HG03196 (cell line): ENCODE measurements around the gene CLN3.
A peak's percentile ranks its signal among the peaks of the same experiment; 100 is the strongest.
"Not testable (repeated sequence)": the region's sequence is repeated elsewhere in the genome, so short reads cannot be mapped to it uniquely, and the experiment has no call there.

Experiments
- ATAC-seq: cut with Tn5 transposase; IDR thresholded peaks from one replicate; pipeline ENCODE4 v1.9.1; 2021; ENCODE audit not compliant: unreplicated experiment

The CLN3 gene

DNA sequence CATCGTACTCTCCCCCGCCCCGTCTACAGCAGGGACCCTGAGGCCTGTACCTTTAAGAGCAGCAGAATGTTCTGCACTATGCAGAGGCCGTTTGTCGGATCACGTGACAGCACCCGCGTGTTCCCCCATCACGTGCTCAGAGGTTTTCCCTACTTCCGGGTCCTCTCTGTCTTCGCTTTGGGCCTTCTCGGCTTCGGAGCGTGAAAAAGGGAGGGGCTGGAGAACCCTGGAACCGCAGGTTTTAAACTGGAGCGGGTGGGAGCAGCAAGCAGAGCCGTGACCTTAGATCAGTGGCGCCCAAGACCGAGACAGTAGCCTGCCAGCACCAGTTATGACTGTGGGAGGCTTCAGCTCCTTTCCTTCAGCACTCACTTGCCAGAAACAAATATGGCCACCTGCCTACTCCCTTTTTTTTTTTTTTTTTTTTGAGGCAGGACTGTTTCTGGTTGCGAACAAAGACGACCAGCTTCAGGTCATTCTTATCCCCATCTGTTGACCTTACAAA lies at the start of gene CLN3:
CLN3 (minus strand) TSS at position 105 of the 505 bp plus-strand sequence. CDS start 315 bp downstream, outside the sequence.
- peak; percentile 67 for ATAC-seq

DNA sequence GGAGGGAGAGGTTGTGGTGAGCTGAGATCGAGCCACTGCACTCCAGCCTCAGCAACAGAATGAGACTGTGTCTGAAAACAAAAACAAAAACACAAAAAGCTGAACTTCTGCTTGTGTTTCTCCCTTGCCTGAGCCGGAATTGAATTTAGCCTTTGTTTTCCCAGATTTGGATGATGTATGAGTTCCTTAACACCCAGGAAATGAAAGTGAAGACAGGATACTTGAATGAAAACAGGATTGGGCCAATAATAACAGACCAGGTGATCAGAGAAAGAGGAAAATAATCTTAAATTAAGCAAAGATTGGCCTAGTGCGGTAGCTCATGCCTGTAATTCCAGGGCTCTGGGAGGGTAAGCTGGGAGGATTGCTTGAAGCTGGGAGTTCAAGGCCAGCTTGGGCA lies 48.5 kb upstream of the CLN3 start:
- no peak for ATAC-seq

DNA sequence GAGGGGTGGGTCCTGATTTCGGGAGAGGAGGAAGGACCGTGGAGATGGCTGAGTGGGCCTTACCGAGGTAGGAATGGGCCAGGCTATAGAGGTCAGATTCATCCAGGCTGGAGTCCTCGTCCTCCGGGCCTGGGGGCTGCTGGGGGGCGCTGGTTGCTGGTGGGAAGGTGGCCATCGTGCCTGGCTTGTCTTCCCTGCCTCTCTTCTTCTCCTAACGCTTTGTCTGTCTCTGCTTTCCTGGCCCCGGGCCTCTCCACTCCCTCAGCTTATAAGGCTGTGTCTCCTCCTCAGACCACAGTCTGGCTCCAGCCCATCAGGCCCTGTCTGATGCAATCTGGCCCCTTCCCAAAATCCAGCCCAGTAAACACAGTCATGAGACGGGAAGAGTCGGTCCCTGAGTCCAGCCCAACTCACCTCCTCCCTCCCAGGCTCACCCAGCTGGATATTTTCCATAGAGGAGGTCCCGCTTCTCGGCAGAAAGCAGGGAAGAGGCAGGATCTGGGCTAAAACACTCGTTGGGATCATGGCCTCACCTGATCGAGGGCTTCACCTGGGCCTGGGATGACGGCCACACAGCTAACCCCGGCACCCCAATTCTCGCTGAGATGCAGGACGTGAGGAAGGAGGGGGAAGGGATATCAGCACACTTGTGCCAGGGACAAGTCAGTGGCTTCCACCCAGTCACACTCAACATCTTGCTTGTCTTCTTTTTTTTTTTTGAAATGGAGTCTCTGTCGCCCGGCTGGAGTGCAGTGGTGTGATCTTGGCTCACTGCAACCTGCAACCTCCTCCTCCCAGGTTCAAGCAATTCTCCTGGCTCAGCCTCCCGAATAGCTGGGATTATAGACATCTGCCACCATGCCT lies 47.1 kb upstream of the CLN3 start, which contains the start of gene NUPR1:
NUPR1 (minus strand) TSS at position 242 of the 864 bp plus-strand sequence; CDS start at position 175, 67 bp downstream.
- ATAC-seq: no peak

DNA sequence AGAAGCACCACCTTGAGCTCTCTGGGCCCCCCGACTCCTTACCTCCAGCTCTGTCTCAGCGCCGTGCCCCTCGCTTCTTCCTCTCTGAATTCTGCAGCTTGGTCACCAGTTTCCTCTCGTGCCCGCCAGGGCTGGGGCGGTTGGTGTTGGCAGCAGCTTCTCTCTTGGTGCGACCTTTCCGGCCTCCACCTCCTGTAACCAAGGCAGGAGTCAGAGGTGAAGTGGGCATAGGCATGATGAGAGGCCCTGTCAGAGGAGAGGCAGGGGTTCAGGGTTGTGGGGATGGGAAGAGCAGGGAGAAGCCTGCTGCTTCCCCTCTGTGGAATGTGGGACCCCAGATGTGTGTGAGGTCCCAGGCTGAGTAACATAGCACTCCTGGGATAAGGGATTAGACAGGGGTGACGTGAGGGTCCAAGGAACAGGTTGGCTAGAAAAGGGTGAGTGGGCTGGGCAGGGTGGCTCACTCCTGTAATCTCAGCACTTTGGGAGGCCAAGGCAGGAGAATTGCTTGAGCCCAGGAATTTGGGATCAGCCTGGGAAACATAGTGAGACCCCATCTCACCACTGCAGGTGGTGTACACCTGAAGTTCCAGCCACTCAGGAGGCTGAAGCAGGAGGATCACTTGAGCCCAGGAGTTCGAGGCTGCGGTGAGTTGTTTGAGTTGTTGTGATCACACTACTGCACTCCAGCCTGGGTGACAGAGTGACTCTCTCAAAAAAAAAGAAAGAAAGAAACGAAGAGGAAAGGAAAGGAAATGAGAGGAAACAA lies 46.3 kb upstream of the CLN3 start:
- no peak for ATAC-seq

DNA sequence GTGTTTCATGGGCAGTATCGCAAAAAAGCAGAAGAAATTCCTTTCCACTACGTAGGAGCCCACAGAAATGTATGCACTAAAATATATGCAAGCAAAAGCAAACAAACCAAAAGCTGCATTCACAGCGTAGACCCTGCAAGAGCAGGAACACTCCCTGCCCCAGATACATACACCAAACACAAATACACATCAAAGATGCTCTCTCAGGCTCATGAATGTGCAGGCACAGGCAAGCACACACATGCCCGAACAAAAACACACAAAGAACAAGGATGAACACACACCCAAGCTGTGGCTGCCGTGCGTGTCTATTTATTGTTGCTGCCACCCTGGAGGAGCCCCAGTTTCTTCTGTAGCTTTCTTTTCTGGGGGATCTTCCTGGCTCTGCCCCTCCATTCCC lies 45.2 kb upstream of the CLN3 start:
- ATAC-seq: no peak

DNA sequence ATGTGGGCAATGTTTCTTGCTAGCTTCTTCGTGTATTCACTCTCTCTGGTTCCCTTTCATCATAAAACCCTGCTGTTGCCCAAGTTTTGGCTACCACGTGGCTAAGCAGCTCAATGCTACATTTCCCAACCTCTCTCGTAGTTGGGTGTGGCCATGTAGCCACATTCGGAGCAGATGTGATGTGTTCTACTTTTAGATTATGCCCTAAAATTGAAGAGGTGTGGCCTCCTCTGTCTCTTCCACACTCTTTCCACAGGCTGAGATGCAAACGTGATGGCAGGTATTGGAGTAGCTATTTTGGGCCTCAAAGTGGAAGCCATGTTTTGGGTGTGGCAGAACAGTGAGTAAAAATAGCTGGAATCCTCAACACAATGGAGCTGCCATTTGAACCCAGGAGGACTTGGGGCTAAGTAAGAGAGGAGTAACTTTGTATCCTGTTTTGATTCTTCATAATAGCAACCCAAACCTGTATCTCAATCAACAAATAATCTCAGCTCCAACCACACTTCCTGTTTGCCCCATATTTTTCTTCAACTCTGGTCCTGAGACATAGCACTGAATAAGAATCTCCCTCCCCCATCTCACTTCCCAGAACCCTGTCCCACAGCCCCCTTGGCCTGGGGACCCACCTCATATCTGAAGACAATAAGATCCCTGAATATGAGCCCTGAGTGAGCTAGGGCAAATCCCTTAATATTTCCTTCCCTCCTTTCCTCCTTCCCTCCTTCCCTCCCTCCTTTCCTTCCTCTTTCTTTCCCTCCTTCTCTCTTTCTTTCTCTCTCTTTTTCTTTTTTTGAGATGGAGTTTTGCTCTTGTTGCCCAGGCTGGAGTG lies 42.9 kb upstream of the CLN3 start:
- no peak for ATAC-seq

DNA sequence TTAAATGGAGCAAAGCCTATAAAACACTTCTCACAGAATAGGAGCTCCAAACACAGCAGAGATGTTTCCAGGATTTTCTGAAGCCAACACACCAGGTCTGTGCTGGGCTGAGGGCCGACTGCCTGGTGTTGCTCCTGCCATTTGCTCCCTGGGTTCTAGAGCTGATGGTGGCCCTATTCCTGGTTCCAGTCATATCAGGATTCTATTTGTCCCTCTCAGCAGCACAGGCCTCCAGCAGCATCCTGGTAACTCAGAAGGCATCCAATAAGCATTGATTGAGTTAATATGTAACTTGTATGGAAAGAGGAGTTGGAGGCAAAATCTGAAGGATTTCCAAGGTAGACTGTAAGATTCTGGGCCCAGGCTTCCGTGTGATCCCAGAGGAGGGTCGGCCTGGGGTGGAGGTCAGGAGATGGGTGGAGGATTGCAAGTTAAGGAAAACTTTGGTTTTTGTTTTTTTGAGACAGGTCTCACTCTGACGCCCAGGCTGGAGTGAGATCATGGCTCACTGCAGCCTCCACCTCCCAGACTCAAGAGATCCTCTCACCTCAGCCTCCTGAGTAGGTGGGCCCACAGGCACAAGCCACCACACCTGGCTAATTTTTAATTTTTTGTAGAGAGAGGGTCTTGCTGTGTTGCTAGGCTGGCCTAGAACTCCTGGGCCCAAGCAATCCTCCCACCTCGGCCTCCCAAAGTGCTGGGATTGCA lies 41.2 kb upstream of the CLN3 start:
- ATAC-seq: no peak

DNA sequence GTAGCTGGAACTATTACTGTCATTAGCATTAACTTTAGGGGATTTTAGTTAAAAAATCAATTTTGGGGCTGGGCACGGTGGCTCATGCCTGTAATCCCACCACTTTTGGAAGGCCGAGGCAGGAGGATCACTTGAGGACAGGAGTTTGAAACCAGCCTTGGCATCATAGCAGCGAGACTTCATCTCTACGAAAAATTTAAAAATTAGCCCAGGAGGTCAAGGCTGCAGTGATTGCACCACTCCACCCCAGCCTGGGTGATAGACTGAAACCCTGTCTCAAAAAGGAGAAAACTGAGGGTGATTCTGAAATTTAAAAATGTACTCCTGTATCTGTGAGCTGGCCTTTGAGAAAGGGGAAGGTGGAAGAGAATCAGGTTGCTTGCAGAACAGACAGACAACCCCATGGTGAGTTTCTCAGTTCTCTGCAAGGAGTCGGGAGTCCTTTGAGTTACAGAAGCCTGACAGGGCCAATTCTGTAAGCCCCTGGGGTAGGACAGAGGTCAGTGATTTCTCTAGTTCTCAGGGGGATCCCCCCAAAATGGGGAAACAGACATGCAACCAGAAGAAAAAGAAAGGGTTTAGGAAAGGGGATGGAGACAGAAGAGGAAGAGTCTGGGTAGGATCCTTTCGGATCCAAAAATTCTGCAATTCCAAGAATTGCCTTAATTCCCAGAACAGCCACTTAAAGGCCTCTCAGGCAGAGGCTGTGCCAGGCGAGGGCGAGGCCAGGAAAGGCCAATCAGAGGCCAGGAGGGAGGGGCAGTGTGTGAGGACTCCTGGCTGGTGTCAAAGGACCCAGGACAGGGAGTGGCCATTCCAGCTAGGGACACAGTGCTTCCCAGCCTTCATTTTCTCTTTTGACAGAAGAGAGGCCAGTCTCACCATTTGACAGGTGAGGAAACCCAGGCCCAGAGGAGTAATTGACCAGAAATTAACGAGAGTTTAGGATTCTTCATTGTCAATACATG lies 40.2 kb upstream of the CLN3 start:
- ATAC-seq: no peak

DNA sequence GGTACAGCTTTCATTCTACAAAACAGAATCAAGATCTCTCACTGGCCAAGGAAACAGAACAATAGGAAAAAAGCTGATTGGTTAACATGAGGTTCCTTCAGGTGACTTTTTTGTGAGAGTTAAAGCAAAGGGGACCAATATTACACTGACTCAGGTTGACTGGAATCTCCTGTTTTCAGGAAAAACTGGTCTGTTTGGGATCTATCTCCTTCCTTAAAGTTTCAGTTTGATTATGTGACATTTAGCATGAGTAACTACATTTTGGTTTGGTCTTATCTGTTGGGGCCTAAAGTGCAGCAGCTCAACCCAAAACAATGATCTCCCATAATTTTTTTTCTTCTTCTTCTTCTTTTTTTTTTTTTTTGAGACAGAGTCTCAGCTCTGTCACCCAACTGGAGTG lies 37.2 kb upstream of the CLN3 start:
- ATAC-seq: no peak

DNA sequence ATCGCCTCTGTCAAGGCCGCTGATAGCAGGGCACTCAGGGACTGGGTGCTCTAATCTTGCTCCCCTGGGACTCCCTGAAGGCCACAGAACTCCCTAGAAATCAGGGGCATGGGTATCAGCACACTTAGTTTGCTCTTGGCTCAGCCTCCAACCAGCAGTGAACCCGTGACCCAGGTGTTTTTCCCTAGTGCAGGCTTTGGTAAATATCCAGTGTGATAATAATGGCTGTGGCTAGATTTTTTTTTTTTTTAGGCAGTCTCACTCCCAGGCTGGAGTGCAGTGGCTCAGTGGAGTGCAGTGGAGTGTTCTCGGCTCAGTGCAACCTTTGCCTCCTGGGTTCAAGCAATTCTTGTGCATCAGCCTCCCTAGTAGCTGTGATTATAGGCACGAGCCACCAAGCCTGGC lies 36.6 kb upstream of the CLN3 start:
- no peak for ATAC-seq

DNA sequence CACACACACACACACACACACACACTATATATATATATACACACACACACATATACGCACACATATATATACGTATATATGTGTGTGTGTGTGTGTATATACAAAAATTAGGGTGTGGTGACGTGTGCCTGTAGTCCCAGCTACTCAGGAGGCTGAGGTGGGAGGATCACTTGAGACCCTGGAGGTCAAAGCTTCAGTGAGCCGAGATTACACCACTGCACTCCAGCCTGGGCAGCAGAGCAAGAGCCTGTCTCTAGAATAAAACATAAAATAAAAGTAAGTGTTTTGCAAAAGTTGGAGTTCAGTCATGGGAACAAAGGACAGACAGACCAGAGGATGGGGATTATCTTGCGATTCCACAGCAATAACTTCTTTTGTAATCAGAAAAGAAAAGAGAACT lies 36.1 kb upstream of the CLN3 start:
- ATAC-seq: no peak

DNA sequence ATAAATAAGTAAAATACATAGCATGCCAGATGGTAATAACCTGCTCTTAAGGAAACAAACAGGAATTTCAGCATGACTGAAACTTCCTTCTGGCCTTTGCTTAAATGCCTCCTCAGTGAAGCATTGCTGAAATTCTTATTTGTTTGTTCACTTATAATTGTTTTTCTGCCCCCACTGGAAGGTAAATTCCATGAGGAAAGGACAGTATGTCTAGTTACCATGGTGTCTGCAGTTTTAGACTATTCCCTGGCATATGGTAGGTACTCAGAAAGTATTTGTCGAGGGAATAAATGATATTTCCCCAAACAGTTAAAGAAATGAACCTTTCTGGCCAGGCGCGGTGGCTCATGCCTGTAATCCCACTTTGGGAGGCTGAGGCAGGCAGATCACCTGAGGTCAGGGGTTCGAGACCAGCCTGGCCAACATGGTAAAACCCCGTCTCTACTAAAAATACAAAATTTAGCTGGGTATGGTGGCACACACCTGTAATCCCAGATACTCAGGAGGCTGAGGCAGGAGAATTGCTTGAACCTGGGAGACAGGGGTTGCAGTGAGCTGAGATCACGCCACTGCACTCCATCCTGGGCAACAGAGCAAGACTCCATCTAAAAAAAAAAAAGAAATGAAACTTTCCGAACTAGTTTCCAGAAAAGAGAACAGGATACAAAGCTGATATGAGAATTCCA lies 35.4 kb upstream of the CLN3 start:
- not testable (repeated sequence) for ATAC-seq

DNA sequence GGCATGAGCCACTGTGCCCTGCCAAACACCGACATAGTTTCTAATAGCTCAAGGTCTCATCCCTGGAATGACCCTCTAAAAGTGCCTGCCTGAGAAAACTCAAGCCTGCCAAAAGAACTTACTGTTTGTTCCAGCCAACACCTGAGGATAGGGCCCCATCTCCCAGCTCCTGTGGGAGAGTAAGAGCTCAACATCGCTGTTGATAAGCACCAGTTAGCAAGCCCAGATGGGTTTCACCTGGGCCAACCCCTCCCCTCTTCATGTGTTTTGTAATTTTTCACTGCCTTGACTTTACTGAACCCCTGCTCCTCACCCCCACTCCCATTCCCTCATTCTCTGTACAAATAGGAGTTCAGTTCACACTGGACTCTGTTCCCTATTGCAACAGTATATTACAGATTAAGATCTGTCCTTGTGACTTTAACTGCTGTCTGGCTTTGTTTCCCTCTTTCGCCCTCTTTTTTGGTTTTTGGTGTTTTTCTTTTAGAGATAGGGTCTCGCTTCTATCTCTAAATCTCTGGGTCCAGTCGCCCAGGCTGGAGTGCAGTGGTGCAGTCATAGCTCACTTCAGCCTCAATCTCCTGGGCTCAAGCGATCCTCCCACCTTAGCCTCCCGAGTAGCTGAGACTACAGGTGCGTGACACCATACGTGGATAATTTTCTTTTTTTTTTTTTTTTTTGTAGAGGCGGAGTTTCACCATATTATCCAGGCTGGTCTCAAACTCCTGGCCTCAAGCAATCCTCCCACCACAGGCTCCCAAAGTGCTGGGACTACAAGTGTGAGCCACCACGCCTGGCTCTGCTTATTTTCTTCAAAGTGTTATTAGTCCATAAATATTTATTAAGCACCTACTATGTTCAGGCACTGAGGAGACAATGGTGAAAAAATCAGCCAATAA lies 34.6 kb upstream of the CLN3 start:
- no peak for ATAC-seq

DNA sequence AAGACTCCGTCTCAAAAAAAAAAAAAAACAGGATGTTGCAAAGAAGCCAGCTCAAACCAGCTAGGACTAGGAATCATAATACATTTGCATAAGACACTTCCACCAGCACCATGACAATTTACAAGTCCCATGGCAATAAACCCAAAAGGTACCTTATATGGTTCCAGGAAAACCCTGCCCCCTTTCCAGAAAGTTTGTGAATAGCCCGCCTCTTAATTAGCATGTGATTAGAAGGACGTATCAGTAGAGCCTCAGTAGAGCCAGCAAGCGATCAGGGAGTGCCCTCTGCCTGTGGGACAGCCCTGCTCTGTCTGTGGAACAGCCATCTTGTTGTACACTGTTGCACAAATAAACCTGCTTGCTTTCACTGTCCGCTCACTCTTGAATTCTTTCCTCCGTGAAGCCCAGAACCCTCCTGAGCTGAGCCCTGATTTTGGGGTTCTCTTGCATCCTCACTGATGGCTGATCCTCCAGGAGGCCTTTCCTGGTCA lies 32.9 kb upstream of the CLN3 start:
- no peak for ATAC-seq

DNA sequence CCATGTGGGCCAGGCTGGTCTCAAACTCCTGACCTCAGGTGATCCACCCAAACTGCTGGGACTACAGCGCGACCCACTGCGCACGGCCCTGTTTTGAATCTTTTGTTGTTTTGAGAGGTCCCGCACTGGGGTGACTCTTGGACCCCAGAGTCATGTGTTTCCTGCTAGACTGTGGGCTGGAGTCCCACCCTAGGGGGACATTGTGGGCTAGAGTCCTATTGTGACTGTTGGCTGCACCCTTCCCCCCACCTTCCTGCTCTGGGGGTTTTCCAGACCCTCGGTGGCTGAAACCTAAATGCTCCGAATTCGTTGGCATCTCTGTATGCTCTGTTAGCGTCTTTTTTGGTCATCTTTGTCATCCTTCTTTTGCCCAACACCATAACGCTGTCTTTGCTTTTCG lies 30.9 kb upstream of the CLN3 start:
- ATAC-seq: no peak

DNA sequence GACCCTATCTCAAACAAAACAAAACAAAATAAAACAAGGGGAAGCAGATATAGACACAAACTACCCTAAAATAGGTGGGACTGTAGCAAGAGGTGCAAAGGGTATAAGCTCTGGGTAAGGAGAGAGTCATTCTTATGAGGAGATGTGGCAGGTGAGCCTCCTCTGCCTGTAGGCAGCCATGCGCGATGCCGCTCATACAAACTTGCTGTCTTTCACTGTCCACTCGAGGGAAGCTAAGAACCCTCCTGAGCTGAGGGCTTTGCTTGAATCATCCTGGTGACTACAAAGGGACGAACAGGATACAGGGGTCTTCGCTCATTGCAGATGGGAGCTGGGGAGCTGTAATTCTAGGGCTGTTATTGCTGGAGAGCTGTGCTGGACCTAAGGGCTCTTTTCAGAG lies 29.6 kb upstream of the CLN3 start:
- no peak for ATAC-seq

DNA sequence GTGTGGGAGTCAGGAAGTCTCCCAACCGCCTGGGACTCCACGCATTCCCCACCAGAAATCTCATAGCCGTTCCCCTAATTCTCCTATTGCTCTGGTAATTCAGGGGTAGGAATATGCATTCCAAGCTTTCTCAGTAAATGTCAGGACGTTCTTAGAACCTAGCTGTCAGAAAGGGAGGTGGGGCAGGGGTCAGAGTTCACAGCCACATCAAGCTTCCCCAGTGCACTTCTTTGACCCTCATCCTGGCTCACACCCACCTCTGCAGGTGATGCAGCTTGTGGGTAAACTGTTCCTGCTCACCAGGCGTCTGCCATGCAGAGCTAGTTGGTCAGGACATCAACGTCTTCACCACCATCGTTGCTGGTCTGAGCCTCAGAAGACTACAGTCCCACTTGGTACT lies 28.8 kb upstream of the CLN3 start:
- ATAC-seq: no peak

DNA sequence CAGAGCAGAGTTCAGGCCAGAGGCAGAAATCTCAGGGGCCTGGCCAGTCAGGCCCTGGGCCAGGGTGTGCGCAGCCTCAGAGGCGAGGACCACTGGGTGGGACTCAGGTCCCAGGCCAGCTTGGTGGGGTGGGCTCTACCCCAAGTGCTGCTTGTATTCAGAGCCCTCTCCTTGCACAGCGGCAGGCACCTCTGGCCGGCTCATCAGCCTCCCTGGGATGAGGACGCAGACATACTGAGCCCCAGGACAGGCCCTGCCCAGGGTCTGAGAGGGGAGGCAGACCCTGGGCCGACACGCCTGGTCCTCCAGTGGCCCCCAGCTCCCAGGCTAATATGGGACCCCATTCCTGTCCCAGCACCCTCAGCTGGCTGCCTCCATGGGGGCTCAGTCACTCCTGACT lies 22.4 kb upstream of the CLN3 start:
- no peak for ATAC-seq
